Ovary (tissue), 3 donors: ENCODE measurements around the gene HOXC13.

Experiments used
- CTCF ChIP-seq, 3 donors: fragments of 450-650 bp in 2 of 3; fragments of 200-600 bp in 1 of 3; IDR thresholded peaks; one replicate each; pipeline versions ENCODE4 v1.5.1 to v1.8.0; 2016 to 2022; ENCODE audit warnings: antibody characterized with exemption in 3 of 3, mild to moderate bottlenecking in 1 of 3
- EP300 ChIP-seq: sonication (generic); formaldehyde crosslinking; IDR thresholded peaks from one replicate; pipeline ENCODE4 v1.6.1; 2017; ENCODE audit warnings: antibody characterized with exemption
- POLR2A ChIP-seq: fragments of 450-650 bp; IDR thresholded peaks from one replicate; pipeline ENCODE4 v1.6.1; 2017; ENCODE audit warnings: antibody characterized with exemption, mild to moderate bottlenecking, moderate library complexity
- donor health status: DM: no; HTN: no; CAD: no.

- TF ChIP-seq POLR2A (no peak), CTCF (IDR thresholded peaks at IDR 0.05) (no peak), EP300 (no peak)
These were observed 5.6 kb downstream of the HOXC13 start for GRCh38 chr12:53944209-53944608.
